Measurements from ENCODE around the gene RER1. TPM values are rescaled to one million over a fixed set of nuclear protein-coding genes. Genes with fewer than 3 reads are reported as not detected.

The RER1 gene
- polyA plus RNA-seq, 1 experiment, result 255 TPM

DNA sequence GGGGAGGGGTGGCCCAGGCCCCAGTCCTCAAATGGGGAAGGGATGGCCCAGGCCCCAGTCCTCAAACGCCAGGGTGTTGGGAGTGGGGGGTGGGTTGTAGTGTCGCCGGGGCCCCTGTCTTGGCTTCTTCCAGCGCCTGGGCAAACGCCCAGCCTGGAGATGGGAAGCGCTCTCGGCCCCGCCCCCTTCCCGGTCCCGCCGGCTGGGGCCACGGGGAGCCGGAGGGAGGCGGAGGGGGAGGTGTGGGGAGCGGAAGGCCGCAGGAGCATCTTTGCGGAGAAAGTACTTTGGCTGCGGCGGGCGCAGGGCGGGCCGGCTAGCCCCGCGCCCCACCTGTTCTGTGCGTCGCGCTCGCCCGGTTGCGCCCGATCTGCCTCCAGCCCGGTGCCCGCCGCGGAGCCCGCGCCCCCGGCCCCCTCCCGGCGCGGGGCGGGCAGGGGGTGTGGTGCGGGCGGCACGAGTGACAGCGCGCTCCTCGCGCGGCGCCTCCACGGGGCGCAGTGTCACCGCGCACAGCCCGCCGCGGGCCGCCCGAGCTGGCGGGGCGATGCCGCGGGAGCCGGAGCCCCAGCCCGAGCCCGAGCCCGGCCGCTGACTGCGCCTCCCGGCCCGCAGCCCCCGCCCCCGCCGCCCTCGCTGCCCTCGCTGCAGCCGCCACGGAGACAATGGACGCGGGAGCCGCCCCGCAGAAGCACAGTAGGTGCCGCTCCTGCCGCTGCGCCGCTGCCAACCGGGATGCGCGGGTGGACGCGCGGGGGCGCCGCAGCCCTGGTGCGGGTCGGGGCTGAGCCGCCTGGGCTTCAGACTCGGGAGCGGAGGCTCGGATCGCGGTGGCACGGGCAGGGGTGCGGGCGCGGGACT is 51.9 kb downstream of the RER1 start:
- POLR2A ChIA-PET, result no interaction called here

DNA sequence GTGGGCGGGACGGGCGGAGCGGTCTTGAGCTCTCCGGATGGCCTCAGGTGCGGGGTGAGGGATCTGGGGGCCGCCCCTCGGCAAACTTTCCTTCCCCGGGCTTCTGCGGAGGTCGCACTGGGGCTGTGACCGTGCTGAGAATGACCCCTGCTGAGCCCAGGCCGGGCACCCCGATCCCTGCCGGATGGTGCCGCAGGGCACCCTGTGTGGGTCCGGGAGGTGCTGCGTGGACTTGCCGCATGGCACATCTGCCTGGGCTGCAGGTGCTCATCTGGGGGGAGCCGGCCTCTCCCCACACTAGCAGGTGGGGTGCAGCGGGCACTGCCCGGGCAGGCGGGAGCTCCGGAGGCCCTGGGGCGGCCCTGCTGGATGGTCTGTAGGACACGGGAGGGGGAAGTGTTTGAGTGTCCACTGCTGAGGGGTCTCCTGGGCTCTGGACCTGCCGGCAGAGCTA is 52.5 kb downstream of the RER1 start:
- H3K36me3 ChIP-seq (ENCODE audit: control insufficient read depth, insufficient read depth, low read length), result no peaks in the 10 kb centered on the region
- peaks cover 13% of the 10 kb centered on the region for H3K27me3 ChIP-seq (ENCODE audit: control insufficient read depth, insufficient read depth, low read length)
- DNase-seq (ENCODE audit: low read depth), result no peak
- CTCF ChIA-PET, result no interaction called here
- TF ChIP-seq, protein P1, sequence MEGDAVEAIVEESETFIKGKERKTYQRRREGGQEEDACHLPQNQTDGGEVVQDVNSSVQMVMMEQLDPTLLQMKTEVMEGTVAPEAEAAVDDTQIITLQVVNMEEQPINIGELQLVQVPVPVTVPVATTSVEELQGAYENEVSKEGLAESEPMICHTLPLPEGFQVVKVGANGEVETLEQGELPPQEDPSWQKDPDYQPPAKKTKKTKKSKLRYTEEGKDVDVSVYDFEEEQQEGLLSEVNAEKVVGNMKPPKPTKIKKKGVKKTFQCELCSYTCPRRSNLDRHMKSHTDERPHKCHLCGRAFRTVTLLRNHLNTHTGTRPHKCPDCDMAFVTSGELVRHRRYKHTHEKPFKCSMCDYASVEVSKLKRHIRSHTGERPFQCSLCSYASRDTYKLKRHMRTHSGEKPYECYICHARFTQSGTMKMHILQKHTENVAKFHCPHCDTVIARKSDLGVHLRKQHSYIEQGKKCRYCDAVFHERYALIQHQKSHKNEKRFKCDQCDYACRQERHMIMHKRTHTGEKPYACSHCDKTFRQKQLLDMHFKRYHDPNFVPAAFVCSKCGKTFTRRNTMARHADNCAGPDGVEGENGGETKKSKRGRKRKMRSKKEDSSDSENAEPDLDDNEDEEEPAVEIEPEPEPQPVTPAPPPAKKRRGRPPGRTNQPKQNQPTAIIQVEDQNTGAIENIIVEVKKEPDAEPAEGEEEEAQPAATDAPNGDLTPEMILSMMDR (IDR thresholded peaks at IDR 0.05; ENCODE audit: insufficient read depth, low read depth, low read length), result no peak
- no peak overlapping the region for H3K4me3 ChIP-seq (ENCODE audit: low read depth, low read length)
- POLR2A ChIA-PET, result no interaction called here

More for the DNA sequence above, 51.9 kb downstream of the RER1 start:
- TF ChIP-seq, protein P1 (IDR thresholded peaks at IDR 0.05; ENCODE audit: insufficient read depth, low read depth, low read length), result no peak
- Histone ChIP-seq H3K36me3 (ENCODE audit: control insufficient read depth, insufficient read depth, low read length) (no peaks in the 10 kb centered on the region), H3K4me3 (ENCODE audit: low read depth, low read length) (no peak overlapping the region), H3K27me3 (ENCODE audit: control insufficient read depth, insufficient read depth, low read length) (peaks cover 13% of the 10 kb centered on the region)
- no peak for DNase-seq (ENCODE audit: low read depth)
- CTCF ChIA-PET, result interaction anchor here (0.6 kb wide), 1 partner anchor 142 kb away, joined by 3 read pairs; no protein-coding TSS in a partner anchor

DNA sequence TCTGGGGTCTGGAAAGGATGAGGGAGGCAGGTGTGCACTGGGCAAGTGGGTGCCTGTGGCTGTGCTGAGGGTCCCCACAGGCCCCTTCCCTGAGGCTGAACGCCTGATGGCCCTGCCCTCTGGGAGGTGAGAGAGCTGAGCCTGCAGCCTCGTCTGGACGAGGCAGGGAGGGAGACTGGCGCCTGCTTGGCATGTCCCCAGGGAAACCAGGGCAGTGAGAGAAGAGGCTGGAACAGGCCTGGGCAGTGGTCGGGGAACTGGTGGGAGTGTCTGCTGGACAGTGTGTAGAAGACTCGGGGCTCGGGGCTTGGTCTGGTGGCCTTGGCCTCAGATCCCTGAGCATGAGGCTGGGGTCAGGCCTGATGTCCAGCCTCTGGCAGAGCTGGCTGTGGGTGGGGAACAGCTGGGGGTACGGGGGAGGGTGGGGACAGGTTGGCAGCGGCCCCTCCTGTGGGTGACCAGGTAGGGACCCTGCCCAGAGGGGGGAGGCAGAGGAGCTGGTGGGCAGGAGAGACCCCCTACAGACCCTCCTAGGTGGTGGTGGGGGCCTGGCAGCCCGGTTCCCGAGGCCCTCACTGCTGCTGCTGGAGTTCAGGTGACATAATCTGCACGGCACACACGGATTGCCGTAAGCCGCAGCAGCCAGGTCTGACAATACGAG is 53.7 kb downstream of the RER1 start:
- Histone ChIP-seq H3K27me3 (ENCODE audit: control insufficient read depth, insufficient read depth, low read length) (peaks cover 13% of the 10 kb centered on the region), H3K36me3 (ENCODE audit: control insufficient read depth, insufficient read depth, low read length) (no peaks in the 10 kb centered on the region), H3K4me3 (ENCODE audit: low read depth, low read length) (no peak overlapping the region)
- DNase-seq (ENCODE audit: low read depth), result no peak
- ChIA-PET CTCF (interaction anchor here (2.0 kb wide), 1 partner anchor 102 kb away, joined by 7 read pairs; no protein-coding TSS in a partner anchor), POLR2A (no interaction called here)
- TF ChIP-seq, protein P1 (IDR thresholded peaks at IDR 0.05; ENCODE audit: insufficient read depth, low read depth, low read length), result no peak

DNA sequence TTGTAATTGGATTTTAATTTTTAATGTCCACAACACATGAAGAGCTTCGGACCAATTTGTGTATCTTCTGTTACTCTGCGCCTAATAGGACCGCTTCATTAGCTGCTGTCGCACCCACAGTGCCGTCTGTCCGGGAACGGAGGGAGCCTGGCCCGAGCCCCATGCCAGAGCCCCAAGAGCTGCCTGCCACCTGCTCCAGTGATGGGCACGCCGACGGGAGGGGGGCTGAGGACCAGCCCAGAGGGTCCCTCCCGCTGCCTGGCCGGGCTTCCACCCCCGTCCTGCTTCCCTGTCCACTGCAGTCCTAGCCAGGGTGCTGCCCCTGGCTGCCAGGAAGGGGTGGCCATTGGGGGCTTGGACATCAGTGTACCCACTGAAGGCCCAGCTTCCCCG is 54.2 kb downstream of the RER1 start:
- CTCF ChIA-PET, result interaction anchor here (0.6 to 2.0 kb wide), 2 partner anchors 101 to 152 kb away, joined by 3 to 7 read pairs; no protein-coding TSS in a partner anchor
- peaks cover 13% of the 10 kb centered on the region for H3K27me3 ChIP-seq (ENCODE audit: control insufficient read depth, insufficient read depth, low read length)
- TF ChIP-seq, protein P1 (IDR thresholded peaks at IDR 0.05; ENCODE audit: insufficient read depth, low read depth, low read length), result no peak

DNA sequence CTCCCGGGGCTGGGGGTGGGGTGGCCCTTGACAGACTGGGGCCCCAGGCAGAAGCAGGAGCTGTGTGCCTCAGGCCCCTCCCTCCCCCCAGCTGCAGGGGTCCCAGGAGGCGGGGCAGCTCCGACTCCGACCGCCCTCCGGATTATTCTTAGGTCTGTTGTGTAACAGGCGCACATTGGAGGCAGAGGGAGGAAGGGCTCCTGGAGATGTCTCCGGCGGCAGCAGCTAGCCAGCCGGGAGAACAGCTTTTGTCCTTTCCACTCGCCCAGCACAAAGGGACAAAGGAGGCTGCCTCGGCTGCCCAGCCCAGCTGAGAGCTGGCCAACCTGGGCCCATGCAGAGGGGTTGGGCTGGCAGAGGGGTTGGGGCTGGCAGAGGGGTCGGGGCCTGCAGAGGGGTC is 54.8 kb downstream of the RER1 start:
- POLR2A ChIA-PET, result no interaction called here
- H3K27me3 ChIP-seq (ENCODE audit: control insufficient read depth, insufficient read depth, low read length), result peaks cover 13% of the 10 kb centered on the region
- CTCF ChIA-PET, result interaction anchor here (0.6 to 2.0 kb wide), 2 partner anchors 101 to 151 kb away, joined by 3 to 7 read pairs; no protein-coding TSS in a partner anchor
- no peaks in the 10 kb centered on the region for H3K36me3 ChIP-seq (ENCODE audit: control insufficient read depth, insufficient read depth, low read length)
- no peak for DNase-seq (ENCODE audit: low read depth)
- H3K4me3 ChIP-seq (ENCODE audit: low read depth, low read length), result no peak overlapping the region
- TF ChIP-seq, protein P1 (IDR thresholded peaks at IDR 0.05; ENCODE audit: insufficient read depth, low read depth, low read length), result no peak

More for the DNA sequence above, 54.2 kb downstream of the RER1 start:
- no peak for DNase-seq (ENCODE audit: low read depth)
- no peaks in the 10 kb centered on the region for H3K36me3 ChIP-seq (ENCODE audit: control insufficient read depth, insufficient read depth, low read length)
- no peak overlapping the region for H3K4me3 ChIP-seq (ENCODE audit: low read depth, low read length)
- POLR2A ChIA-PET, result no interaction called here

All from BJ (cell line).